NCI-H226 (cell line): Measurements from ENCODE around the gene SSTR3.

Source experiments
- DNase-seq: peaks from one replicate; pipeline ENCODE4 v3.0.0-alpha.2; 2015

The SSTR3 gene

GRCh38 chr22:37193629-37194191, 18.6 kb downstream of the SSTR3 start:
- DNase-seq = no peak

GRCh38 chr22:37192741-37193140, 19.5 kb downstream of the SSTR3 start:
- DNase-seq = no peak

GRCh38 chr22:37192204-37192603, 20.1 kb downstream of the SSTR3 start:
- no peak for DNase-seq

GRCh38 chr22:37190262-37190780, 22.0 kb downstream of the SSTR3 start:
- no peak for DNase-seq

- DNase-seq = no peak
These were observed 23.3 kb downstream of the SSTR3 start for GRCh38 chr22:37188901-37189466.

- DNase-seq = peak; percentile 63
These were observed 24.2 kb downstream of the SSTR3 start, which contains the start of gene C1QTNF6 for GRCh38 chr22:37187891-37188761. TSS of gene C1QTNF6 (minus strand) at chr22:37188247. CDS start at chr22:37188213, 34 bp downstream.

- DNase-seq = peak; percentile 7
These were observed 24.8 kb downstream of the SSTR3 start for GRCh38 chr22:37187552-37187890.

GRCh38 chr22:37186997-37187522, 25.2 kb downstream of the SSTR3 start:
- no peak for DNase-seq

GRCh38 chr22:37186228-37186996, 25.9 kb downstream of the SSTR3 start:
- DNase-seq = peak; percentile 35

- no peak for DNase-seq
These were observed 26.5 kb downstream of the SSTR3 start for GRCh38 chr22:37185646-37186227.

GRCh38 chr22:37184816-37185541, 27.3 kb downstream of the SSTR3 start:
- DNase-seq = no peak

GRCh38 chr22:37184380-37184755, 27.9 kb downstream of the SSTR3 start:
- DNase-seq = no peak

GRCh38 chr22:37183432-37184379, 28.6 kb downstream of the SSTR3 start:
- DNase-seq = no peak

GRCh38 chr22:37182949-37183245, 29.4 kb downstream of the SSTR3 start:
- no peak for DNase-seq

- DNase-seq = no peak
These were observed 30.0 kb downstream of the SSTR3 start for GRCh38 chr22:37182101-37182948.

GRCh38 chr22:37181681-37182080, 30.6 kb downstream of the SSTR3 start:
- no peak for DNase-seq

- DNase-seq = no peak
These were observed 31.6 kb downstream of the SSTR3 start for GRCh38 chr22:37180531-37181231.

GRCh38 chr22:37179622-37180420, 32.5 kb downstream of the SSTR3 start:
- no peak for DNase-seq
